ENCODE measurements around the gene CAPS.

CAPS gene

GRCh38 chr19:5933391-5934068 is 19.5 kb downstream of the CAPS start:
- DNase-seq (ENCODE audit: low read depth, low spot score): no peak

GRCh38 chr19:5934069-5934401 is 20.0 kb downstream of the CAPS start:
- no peak for DNase-seq (ENCODE audit: low read depth, low spot score)

- peak; percentile 51 for DNase-seq (ENCODE audit: low read depth, low spot score)
Measured at GRCh38 chr19:5934774-5935472, 20.9 kb downstream of the CAPS start.

- DNase-seq (ENCODE audit: low read depth, low spot score): no peak
Measured at GRCh38 chr19:5935473-5936291, 21.6 kb downstream of the CAPS start.

GRCh38 chr19:5936292-5936592 is 22.2 kb downstream of the CAPS start:
- no peak for DNase-seq (ENCODE audit: low read depth, low spot score)

- no peak for DNase-seq (ENCODE audit: low read depth, low spot score)
Measured at GRCh38 chr19:5937550-5937949, 23.5 kb downstream of the CAPS start.

- DNase-seq (ENCODE audit: low read depth, low spot score): no peak
Measured at GRCh38 chr19:5940260-5941208, 26.5 kb downstream of the CAPS start.

GRCh38 chr19:5941673-5942072 is 27.6 kb downstream of the CAPS start:
- DNase-seq (ENCODE audit: low read depth, low spot score): no peak

GRCh38 chr19:5943045-5943444 is 29.0 kb downstream of the CAPS start:
- no peak for DNase-seq (ENCODE audit: low read depth, low spot score)

GRCh38 chr19:5943623-5944022 is 29.6 kb downstream of the CAPS start:
- no peak for DNase-seq (ENCODE audit: low read depth, low spot score)

- no peak for DNase-seq (ENCODE audit: low read depth, low spot score)
Measured at GRCh38 chr19:5947435-5947834, 33.4 kb downstream of the CAPS start.

GRCh38 chr19:5948752-5949564 is 34.9 kb downstream of the CAPS start:
- no peak for DNase-seq (ENCODE audit: low read depth, low spot score)

GRCh38 chr19:5949792-5950305 is 35.8 kb downstream of the CAPS start:
- DNase-seq (ENCODE audit: low read depth, low spot score): no peak

- no peak for DNase-seq (ENCODE audit: low read depth, low spot score)
Measured at GRCh38 chr19:5950741-5951140, 36.7 kb downstream of the CAPS start.

GRCh38 chr19:5951338-5951861 is 37.3 kb downstream of the CAPS start:
- DNase-seq (ENCODE audit: low read depth, low spot score): peak; percentile 49

GRCh38 chr19:5952193-5953029 is 38.4 kb downstream of the CAPS start:
- DNase-seq (ENCODE audit: low read depth, low spot score): no peak

GRCh38 chr19:5953030-5953589 is 39.1 kb downstream of the CAPS start:
- no peak for DNase-seq (ENCODE audit: low read depth, low spot score)

GRCh38 chr19:5953680-5954213 is 39.7 kb downstream of the CAPS start:
- no peak for DNase-seq (ENCODE audit: low read depth, low spot score)

- no peak for DNase-seq (ENCODE audit: low read depth, low spot score)
Measured at GRCh38 chr19:5954293-5954692, 40.2 kb downstream of the CAPS start.
